Left lobe of liver (tissue), 2 donors: ENCODE measurements around the gene CLDN25. TPM values are rescaled to one million over a fixed set of nuclear protein-coding genes. Genes with fewer than 3 reads are reported as not detected.
A peak's percentile ranks its signal among the peaks of the same experiment; 100 is the strongest.

Experiments
- ATAC-seq: fragments of 200-7000 bp; cut with Tn5 transposase; one replicate; pipeline ENCODE4 v1.9.1; 2020; ENCODE audit warnings: mild to moderate bottlenecking, moderate library complexity
- DNase-seq: peaks from one replicate; pipeline ENCODE4 v3.0.0-alpha.2; 2020; ENCODE audit warnings: low spot score
- total RNA-seq: library from RNA; stranded (reverse); gene quantifications from one replicate; pipeline ENCODE4 v1.2.1, GENCODE V29; 2021
- donor health status: DM: no; HTN: no; CAD: no; lungs with moderate emphysema.
- donor health status: DM: no; HTN: yes; CAD: no.

The CLDN25 gene
- total RNA-seq, 1 donor from 2014 or later: not detected

- DNase-seq (peak; percentile 49), ATAC-seq (peak; percentile 99)
Measured at GRCh38 chr11:113806406-113806805, 26.8 kb downstream of the CLDN25 start.

GRCh38 chr11:113808931-113809330 lies 29.3 kb downstream of the CLDN25 start:
- no peak for DNase-seq

DNA sequence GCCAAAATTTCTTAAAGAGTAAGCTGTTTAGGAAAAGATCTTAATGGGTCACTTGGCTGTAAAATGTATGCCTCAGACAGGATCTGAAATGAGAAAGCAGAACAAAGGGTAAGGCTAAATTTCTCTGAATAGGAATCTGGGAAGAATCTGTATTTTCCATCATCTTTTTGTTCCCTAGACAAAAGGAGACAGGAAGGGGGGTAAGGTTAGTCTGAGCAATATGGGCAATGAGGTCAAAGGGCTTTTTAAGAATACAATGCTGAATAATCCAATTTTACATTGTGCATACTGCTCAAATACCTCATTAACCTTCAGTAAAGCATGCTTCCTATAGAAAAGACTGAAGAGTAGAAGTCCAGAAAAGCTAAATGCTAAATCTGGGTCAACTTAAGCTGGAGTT lies 34.6 kb downstream of the CLDN25 start:
- ATAC-seq (no peak), DNase-seq (no peak)

More at GRCh38 chr11:113808931-113809330, 29.3 kb downstream of the CLDN25 start:
- ATAC-seq: no peak

DNA sequence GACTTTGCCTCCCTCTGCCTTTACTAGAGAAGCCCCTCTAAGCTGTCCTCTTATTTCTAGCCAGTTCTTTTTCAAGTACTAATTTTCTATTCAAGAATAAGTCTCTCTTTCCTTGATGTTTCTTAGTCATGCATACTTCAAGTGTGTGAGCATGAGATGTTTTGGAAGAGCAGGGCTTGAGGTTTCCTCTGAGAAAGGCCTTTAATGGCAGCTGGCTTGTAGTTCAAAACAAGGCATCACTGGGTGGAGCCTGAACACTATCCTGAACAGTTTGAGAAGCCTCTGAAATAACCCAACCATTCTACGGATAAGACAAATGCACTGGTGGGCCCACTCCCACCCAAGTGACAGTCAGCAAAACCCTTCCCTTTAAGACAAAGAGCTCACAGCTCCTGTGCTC lies 37.6 kb downstream of the CLDN25 start:
- ATAC-seq (no peak), DNase-seq (no peak)

DNA sequence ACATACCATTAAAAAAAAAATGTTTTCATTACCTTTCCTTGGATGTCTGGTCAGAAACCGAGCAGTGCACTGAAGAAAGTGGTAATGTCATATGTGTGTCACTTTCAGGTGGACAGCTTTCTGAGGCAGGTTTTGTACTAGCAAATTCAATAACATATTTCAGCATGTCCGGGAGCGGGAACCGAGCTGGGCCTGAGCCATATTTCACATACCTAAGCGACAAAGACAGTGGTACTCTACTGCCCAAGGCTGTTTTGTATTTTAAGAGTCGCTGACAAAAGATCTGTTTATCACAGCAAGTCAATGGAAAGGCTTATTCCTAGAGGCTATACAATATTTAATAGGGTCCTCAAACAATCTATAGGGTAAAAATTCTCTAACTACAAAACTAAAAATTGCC lies 38.0 kb downstream of the CLDN25 start:
- DNase-seq: no peak
- no peak for ATAC-seq

DNA sequence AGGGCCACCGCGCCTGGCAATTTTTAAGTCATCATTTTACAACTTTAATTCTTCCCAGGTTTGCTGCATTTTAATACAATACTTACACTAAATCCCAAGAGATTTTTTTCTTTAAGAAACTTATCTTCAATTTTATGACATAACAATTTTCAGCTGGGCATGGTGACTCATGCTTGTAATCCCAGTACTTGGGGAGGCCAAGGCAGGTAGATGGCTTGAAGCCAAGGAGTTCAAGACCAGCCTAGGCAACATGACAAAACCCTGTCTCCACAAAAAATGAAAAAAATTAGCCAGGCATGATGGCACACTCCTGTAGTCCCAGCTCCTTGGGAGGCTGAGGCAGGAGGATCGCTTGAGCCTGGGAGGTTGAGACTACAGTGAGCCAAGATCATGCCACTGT lies 38.8 kb downstream of the CLDN25 start:
- DNase-seq (no peak), ATAC-seq (no peak)

DNA sequence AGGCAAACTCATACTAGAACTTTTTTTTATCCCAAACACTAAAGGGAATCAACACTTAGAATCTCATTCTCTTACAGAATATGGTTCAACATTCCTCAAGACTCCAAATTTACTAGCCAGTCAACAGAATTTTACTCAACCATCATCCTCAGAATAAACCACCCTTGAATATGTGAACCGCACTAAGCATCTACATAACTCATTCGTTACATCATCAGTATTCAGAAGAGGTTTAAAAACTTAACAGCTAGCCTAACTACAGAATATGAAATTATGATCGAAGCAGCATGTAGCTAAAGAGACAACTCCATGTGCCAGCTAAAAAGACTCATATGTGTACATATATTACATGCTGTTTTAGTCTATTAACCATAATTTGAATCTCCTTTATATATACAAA lies 47.9 kb downstream of the CLDN25 start:
- DNase-seq (no peak), ATAC-seq (no peak)

DNA sequence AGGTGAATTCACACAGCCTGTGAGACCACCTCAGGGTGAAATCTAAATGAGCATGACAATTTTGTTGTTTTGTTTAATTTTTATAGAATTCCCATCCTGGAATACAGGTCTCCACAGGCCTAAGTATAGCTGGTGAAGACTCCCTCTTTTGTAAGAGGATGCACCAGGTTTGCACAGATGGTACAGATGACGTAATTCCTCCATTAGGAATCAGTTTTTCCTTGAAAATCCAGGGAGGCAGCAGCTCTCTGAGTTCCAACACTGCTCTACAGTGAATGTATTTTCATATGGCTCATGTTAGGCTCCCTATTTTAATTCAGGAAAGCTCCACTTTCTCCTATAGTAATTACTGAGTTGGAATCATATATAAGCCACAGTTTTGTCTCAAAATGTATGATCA lies 48.6 kb downstream of the CLDN25 start:
- DNase-seq: no peak

DNA sequence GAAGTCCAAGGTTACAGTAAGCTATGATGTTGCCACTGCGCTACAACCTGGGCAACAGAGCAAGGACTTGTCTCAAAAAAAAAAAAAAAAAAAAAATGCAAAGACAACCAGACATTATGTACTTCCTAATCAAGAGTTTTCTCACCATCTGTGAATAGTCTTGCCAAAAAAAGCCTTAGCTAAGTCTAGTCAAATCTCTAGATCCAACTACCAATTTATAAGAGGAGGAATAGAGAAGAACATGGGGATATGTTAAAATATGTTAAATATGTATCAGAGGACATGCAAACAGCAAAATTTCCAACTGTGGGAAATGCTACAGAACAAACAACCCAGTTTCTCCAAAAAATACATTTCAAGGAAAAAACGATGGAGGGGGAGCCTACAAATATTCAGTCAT lies 50.2 kb downstream of the CLDN25 start:
- no peak for DNase-seq
- ATAC-seq: no peak

More for the DNA sequence above, 48.6 kb downstream of the CLDN25 start:
- no peak for ATAC-seq

Other genes starting within 250 kb of the CLDN25 start
- gene TMPRSS5, start 73.5 kb upstream of the CLDN25 start, total RNA-seq: 0.65 TPM
- gene ZW10, start 6.1 kb upstream of the CLDN25 start, total RNA-seq: 6.3 TPM
- gene USP28, start 95.8 kb downstream of the CLDN25 start, total RNA-seq: 11.6 TPM
- gene HTR3B, start 125.0 kb downstream of the CLDN25 start, total RNA-seq: not detected
- gene HTR3A, start 195.3 kb downstream of the CLDN25 start, total RNA-seq: not detected